GM12878 (cell line): Measurements from ENCODE around the gene WDR12. TPM values are rescaled to one million over a fixed set of nuclear protein-coding genes. Genes with fewer than 3 reads are reported as not detected.
"Not testable (repeated sequence)": the region's sequence is repeated elsewhere in the genome, so short reads cannot be mapped to it uniquely, and the experiment has no call there.

Experiments used
- ATAC-seq: fragments of 200-7000 bp; cut with Tn5 transposase; 3 replicates; pipeline ENCODE4 v1.9.1; 2020; ENCODE audit warnings: mild to moderate bottlenecking, moderate library complexity
- BruUV-seq: library from RNA; stranded (reverse); fragments of 400-500 nt; replicated peaks from 2 replicates; lab custom pipeline; 2021; lab: Mats Ljungman, UMichigan
- CTCF ChIA-PET: fragments of 300-600 bp; sonication (Branson Sonifier 250); formaldehyde crosslinking; extraction: SDS; loops from one replicate; lab custom pipeline; 2021; ENCODE audit warnings: inconsistent platforms; lab: Yijun Ruan, JAX
- POLR2A ChIA-PET: fragments of 350-600 bp; formaldehyde crosslinking; extraction: SDS; loops from one replicate; lab custom pipeline; 2021; ENCODE audit warnings: inconsistent platforms; lab: Charles Lee
- RAD21 ChIA-PET: fragments of 300-600 bp; sonication (Branson Sonifier 250); formaldehyde crosslinking; loops from one replicate; lab custom pipeline; 2023; ENCODE audit warnings: antibody characterized with exemption; ENCODE audit not compliant: unreplicated experiment; lab: Charles Lee
- SMC1A ChIA-PET: fragments of 300-600 bp; sonication (Branson Sonifier 250); formaldehyde crosslinking; loops from one replicate; lab custom pipeline; 2023; ENCODE audit not compliant: unreplicated experiment, uncharacterized antibody; lab: Charles Lee
- DNase-seq: peaks from one replicate; pipeline ENCODE4 v3.0.0-alpha.2; 2011; ENCODE audit warnings: low read depth, low spot score
- FAIRE-seq: peaks from 3 replicates; lab custom pipeline; 2011; peaks lifted over from hg19 to GRCh38; lab: Jason Lieb, UNC
- H2AFZ ChIP-seq: 2 replicates; pipeline ENCODE4 v1.6.0; 2011; ENCODE audit warnings: low read depth, low read length, control low read depth; ENCODE audit not compliant: control insufficient read depth
- H3K27ac ChIP-seq: 2 replicates; pipeline ENCODE4 v1.5.1; 2011; ENCODE audit warnings: control low read depth; ENCODE audit not compliant: control insufficient read depth, insufficient read depth
- H3K27me3 ChIP-seq, 2 experiments: replicated peaks in 1 of 2; 2 replicates each; pipeline versions ENCODE4 v1.6.0 to v1.6.1; 2011; ENCODE audit warnings: low read length in 1 of 2; ENCODE audit not compliant: control insufficient read depth in 2 of 2, insufficient read depth in 2 of 2
- H3K36me3 ChIP-seq, 2 experiments: 2 replicates each; pipeline ENCODE4 v1.5.1; 2011; ENCODE audit warnings: low read length in 1 of 2; ENCODE audit not compliant: control insufficient read depth in 2 of 2, insufficient read depth in 2 of 2
- H3K4me1 ChIP-seq: 2 replicates; pipeline ENCODE4 v1.6.1; 2011; ENCODE audit warnings: mild to moderate bottlenecking, low read length, moderate library complexity, mixed read lengths; ENCODE audit not compliant: control insufficient read depth, insufficient read depth
- H3K4me2 ChIP-seq: 2 replicates; pipeline ENCODE4 v1.6.0; 2011; ENCODE audit warnings: control low read depth; ENCODE audit not compliant: control insufficient read depth, insufficient read depth
- H3K4me3 ChIP-seq: fragments of 200-600 bp; sonication (generic); 2 replicates; pipeline ENCODE4 v1.5.1; 2016
- H3K79me2 ChIP-seq: 2 replicates; pipeline ENCODE4 v1.6.0; 2011; ENCODE audit warnings: low read length; ENCODE audit not compliant: control insufficient read depth, insufficient read depth
- H3K9ac ChIP-seq: 2 replicates; pipeline ENCODE4 v1.8.0; 2011; ENCODE audit warnings: low read length, control low read depth, mixed read lengths; ENCODE audit not compliant: control insufficient read depth, insufficient read depth
- H3K9me3 ChIP-seq: replicated peaks from 3 replicates; pipeline ENCODE4 v1.5.1; 2011; ENCODE audit warnings: mild to moderate bottlenecking, low read length; ENCODE audit not compliant: control insufficient read depth, insufficient read depth
- H4K20me1 ChIP-seq: 2 replicates; pipeline ENCODE4 v1.6.0; 2011; ENCODE audit not compliant: control insufficient read depth, insufficient read depth
- CBX3 ChIP-seq: fragments of 200-600 bp; sonication (generic); IDR thresholded peaks from 2 replicates; pipeline ENCODE4 v1.6.1; 2016; ENCODE audit warnings: low read depth, borderline replicate concordance
- CHD1 ChIP-seq: IDR thresholded peaks from 2 replicates; pipeline ENCODE4 v1.6.1; 2012; ENCODE audit warnings: low read depth, low read length, improper control_type of control experiment
- HDAC6 ChIP-seq: fragments of 200-600 bp; sonication (generic); IDR thresholded peaks from one replicate; pipeline ENCODE4 v1.8.0; 2017; ENCODE audit warnings: antibody characterized with exemption; ENCODE audit not compliant: unreplicated experiment
- KLF5 ChIP-seq: fragments of 450-650 bp; IDR thresholded peaks from 2 replicates; pipeline ENCODE4 v1.6.1; 2014; ENCODE audit warnings: mild to moderate bottlenecking; ENCODE audit not compliant: partially characterized antibody
- MYC ChIP-seq: IDR thresholded peaks from 2 replicates; pipeline ENCODE4 v1.6.1; 2011; ENCODE audit warnings: mild to moderate bottlenecking, low read length, moderate library complexity, inconsistent platforms; ENCODE audit not compliant: insufficient read depth, insufficient replicate concordance, insufficient read length, severe bottlenecking
- NFXL1 ChIP-seq: fragments of 450-650 bp; IDR thresholded peaks from 2 replicates; pipeline ENCODE4 v1.6.1; 2017; ENCODE audit warnings: antibody characterized with exemption, mild to moderate bottlenecking, borderline replicate concordance
- PBX3 ChIP-seq: IDR thresholded peaks from 2 replicates; pipeline ENCODE4 v1.6.1; 2011; ENCODE audit warnings: mild to moderate bottlenecking, low read depth, low read length, moderate library complexity; ENCODE audit not compliant: insufficient replicate concordance
- RB1 ChIP-seq: fragments of 450-650 bp; formaldehyde crosslinking; IDR thresholded peaks from 2 replicates; pipeline ENCODE4 v1.6.1; 2017; ENCODE audit warnings: mild to moderate bottlenecking, borderline replicate concordance
- SMC3 ChIP-seq: IDR thresholded peaks from 2 replicates; pipeline ENCODE4 v1.6.1; 2011; ENCODE audit warnings: low read length, improper control_type of control experiment, borderline replicate concordance
- STAT1 ChIP-seq: fragments of 450-650 bp; conservative IDR thresholded peaks from 2 replicates; pipeline ENCODE4 v1.6.1; 2014; ENCODE audit warnings: antibody characterized with exemption, mild to moderate bottlenecking
- ZSCAN29 ChIP-seq: fragments of 450-650 bp; IDR thresholded peaks from 2 replicates; pipeline ENCODE4 v1.6.1; 2017; ENCODE audit warnings: mild to moderate bottlenecking, moderate library complexity
- WGBS: methylation state at CpG from one replicate; pipeline ENCODE4 v1.1.6; 2016; ENCODE audit warnings: low lambda C conversion rate; ENCODE audit not compliant: insufficient replicate concordance, insufficient coverage; ENCODE audit errors: missing lambda C conversion rate; 5-methylcytosine and 5-hydroxymethylcytosine counted together
- in situ Hi-C: fragments of 300-500 bp; cut with MboI; formaldehyde crosslinking; loops from 9 replicates; pipeline ENCODE4 v1.14.3; 2018; ENCODE audit warnings: mixed read lengths
- intact Hi-C: fragments of 100-400 bp; cut with micrococcal nuclease; formaldehyde crosslinking; loops from one replicate; pipeline ENCODE4 v1.14.2; 2022; ENCODE audit not compliant: unreplicated experiment
- polyA plus RNA-seq, 11 experiments: library from polyadenylated mRNA; depleted of rRNA in 4 of 11; unstranded in 6 of 11; stranded (reverse) in 5 of 11; fragments of >200 nt; fragmentation: Nextera tagmentation in 4 of 11; fragmentation: Illumina TruSeq in 1 of 11; extraction: Ambion mirVana in 4 of 11; extraction: Trizol in 1 of 11; gene quantifications; 1 replicate in 1 of 11; 2 replicates in 10 of 11; pipeline versions ENCODE4 v1.2.1 to v1.2.3, GENCODE V29; 2011 to 2016; ENCODE audit warnings: inconsistent platforms in 2 of 11, missing spikeins in 2 of 11, low read depth in 1 of 11
- total RNA-seq, 4 experiments: library from RNA; depleted of rRNA in 3 of 4; stranded (reverse); fragments of >200 nt in 3 of 4; fragmentation: Illumina TruSeq in 1 of 4; extraction: Trizol in 1 of 4; gene quantifications; 2 replicates each; pipeline versions ENCODE4 v1.2.1 to v1.2.3, GENCODE V29; 2013 to 2021

The WDR12 gene
- total and polyA plus RNA-seq, 10 of the 15 experiments (the other 5 are each of a cell fraction or from before 2014, with no cell fraction given), result 52.9 to 256 (median 108) TPM

GRCh38 chr2:202910698-202911097 lies 775 bp downstream of the WDR12 start (continued):
- TF ChIP-seq PBX3, result no peak
- TF ChIP-seq CBX3, result no peak
- no peak for TF ChIP-seq STAT1
- TF ChIP-seq ZSCAN29, result no peak
- TF ChIP-seq NFXL1, result no peak
- no peak for TF ChIP-seq SMC3
- no peak for TF ChIP-seq HDAC6
- no peak for TF ChIP-seq MYC
- no peak for TF ChIP-seq RB1
- TF ChIP-seq KLF5, result no peak
- TF ChIP-seq CHD1, result no peak
- TF ChIP-seq, all 136 proteins: peak for 0

- H3K4me3 ChIP-seq, result peak overlapping the region; percentile 95
- SMC1A ChIA-PET, result interaction anchor here (0.8 to 2.1 kb wide), 10 partner anchors 37 to 322 kb away, joined by 3 to 10 read pairs (median 5); partner anchors contain the start of gene ICA1L
- WGBS, result 84% methylated on average over 5 of the region's 5 CpGs
- H2AFZ ChIP-seq, H3K36me3 ChIP-seq, H3K27me3 ChIP-seq, H3K9me3 ChIP-seq, H3K4me1 ChIP-seq, DNase-seq, H4K20me1 ChIP-seq, H3K27ac ChIP-seq, H3K9ac ChIP-seq, BruUV-seq, in situ Hi-C loops, ATAC-seq, FAIRE-seq: not testable (repeated sequence)
- CTCF ChIA-PET, result interaction anchor here (0.9 to 1.6 kb wide), 4 partner anchors 40 to 330 kb away, joined by 3 to 11 read pairs (median 3); no protein-coding TSS in a partner anchor
- H3K4me2 ChIP-seq, result peak overlapping the region; percentile 67
- peaks cover 43% of the 10 kb centered on the region for H3K79me2 ChIP-seq
- intact Hi-C loops, result loop anchor here (2.0 kb wide), 2 partner anchors 105 to 329 kb away; partner anchors contain the start of genes CYP20A1 and NBEAL1
- RAD21 ChIA-PET, result interaction anchor here (1.0 to 2.0 kb wide), 3 partner anchors 51 to 108 kb away, joined by 3 to 12 read pairs (median 4); no protein-coding TSS in a partner anchor
- POLR2A ChIA-PET, result interaction anchor here (0.6 to 2.2 kb wide), 4 partner anchors 39 to 218 kb away, joined by 3 to 10 read pairs (median 5); partner anchors contain the start of gene ICA1L
Observed at GRCh38 chr2:202910250-202910649, 1.2 kb downstream of the WDR12 start.
